ENCODE data around the gene COTL1. TPM values are rescaled to one million over a fixed set of nuclear protein-coding genes. Genes with fewer than 3 reads are reported as not detected.

The COTL1 gene
- total RNA-seq, 4 donors from 2014 or later: 2.8 to 8.7 (median 6.2) TPM

GRCh38 chr16:84640145-84640544 lies 22.3 kb upstream of the COTL1 start:
- no peaks in the 10 kb centered on the region for H3K9me3 ChIP-seq
- ATAC-seq: no peak
- H3K4me3 ChIP-seq: no peak overlapping the region
- H3K27ac ChIP-seq: no peak overlapping the region
- no peak for TF ChIP-seq CTCF (IDR thresholded peaks at IDR 0.05 in 4 of 5, conservative IDR thresholded peaks at IDR 0.05 in 1 of 5)
- TF ChIP-seq POLR2A (IDR thresholded peaks at IDR 0.05): no peak
- no peak for DNase-seq
- no peaks in the 10 kb centered on the region for H3K36me3 ChIP-seq
- peaks cover 7 to 8% of the 10 kb centered on the region in 2 donors for H3K4me1 ChIP-seq
- peaks cover 0 to under 1% (median 0%) of the 10 kb centered on the region in 3 donors for H3K27me3 ChIP-seq
- intact Hi-C loops (cut with DNase I; ENCODE audit: low total_unique reads): no loop called here
- in situ Hi-C loops (cut with MboI; ENCODE audit: low sequenced_read_pairs in 4 of 4): loop anchor here in 1 of 4 donors (25.0 kb wide), 1 partner anchor 322 kb away; no protein-coding TSS in a partner anchor

- TF ChIP-seq CTCF (IDR thresholded peaks at IDR 0.05 in 4 of 5, conservative IDR thresholded peaks at IDR 0.05 in 1 of 5) (no peak), POLR2A (IDR thresholded peaks at IDR 0.05) (no peak)
- in situ Hi-C loops (cut with MboI; ENCODE audit: low sequenced_read_pairs in 4 of 4) (loop anchor here in 1 of 4 donors (25.0 kb wide), 1 partner anchor 324 kb away; no protein-coding TSS in a partner anchor), intact Hi-C loops (cut with DNase I; ENCODE audit: low total_unique reads) (no loop called here)
- no peak overlapping the region for H3K4me3 ChIP-seq
- ATAC-seq: no peak
- H3K27ac ChIP-seq: no peak overlapping the region
- peaks cover 0 to 2% (median 0%) of the 10 kb centered on the region in 3 donors for H3K27me3 ChIP-seq
- H3K4me1 ChIP-seq: peaks cover 7 to 8% of the 10 kb centered on the region in 2 donors
- no peaks in the 10 kb centered on the region for H3K9me3 ChIP-seq
- no peaks in the 10 kb centered on the region for H3K36me3 ChIP-seq
- DNase-seq: no peak
Measured at GRCh38 chr16:84638231-84638806, 20.4 kb upstream of the COTL1 start.

- TF ChIP-seq CTCF (IDR thresholded peaks at IDR 0.05 in 4 of 5, conservative IDR thresholded peaks at IDR 0.05 in 1 of 5) (no peak), POLR2A (IDR thresholded peaks at IDR 0.05) (no peak)
- intact Hi-C loops (cut with DNase I; ENCODE audit: low total_unique reads) (no loop called here), in situ Hi-C loops (cut with MboI; ENCODE audit: low sequenced_read_pairs in 4 of 4) (loop anchor here in 1 of 4 donors (25.0 kb wide), 1 partner anchor 325 kb away; no protein-coding TSS in a partner anchor)
- no peak overlapping the region for H3K27ac ChIP-seq
- H3K4me1 ChIP-seq: peaks cover 3 to 4% of the 10 kb centered on the region in 2 donors
- H3K9me3 ChIP-seq: no peaks in the 10 kb centered on the region
- DNase-seq (no peak), ATAC-seq (no peak)
- H3K27me3 ChIP-seq: peaks cover 0 to 2% (median 0%) of the 10 kb centered on the region in 3 donors
- H3K4me3 ChIP-seq: no peak overlapping the region
- H3K36me3 ChIP-seq: no peaks in the 10 kb centered on the region
Measured at GRCh38 chr16:84637709-84638108, 19.8 kb upstream of the COTL1 start.

- Histone ChIP-seq H3K9me3 (no peaks in the 10 kb centered on the region), H3K4me3 (no peak overlapping the region), H3K27ac (no peak overlapping the region), H3K4me1 (no peaks in the 10 kb centered on the region), H3K27me3 (peaks cover 0 to 2% (median 0%) of the 10 kb centered on the region in 3 donors), H3K36me3 (no peaks in the 10 kb centered on the region)
- ATAC-seq (peak in 1 of 2 donors; percentile 43), DNase-seq (no peak)
- intact Hi-C loops (cut with DNase I; ENCODE audit: low total_unique reads): no loop called here
- in situ Hi-C loops (cut with MboI; ENCODE audit: low sequenced_read_pairs in 4 of 4): loop anchor here in 1 of 4 donors (25.0 kb wide), 1 partner anchor 327 kb away; no protein-coding TSS in a partner anchor
- TF ChIP-seq CTCF (IDR thresholded peaks at IDR 0.05 in 4 of 5, conservative IDR thresholded peaks at IDR 0.05 in 1 of 5) (no peak), POLR2A (IDR thresholded peaks at IDR 0.05) (no peak)
Measured at GRCh38 chr16:84635702-84636101, 17.8 kb upstream of the COTL1 start.
